ENCODE measurements around the gene KLK8. TPM values are rescaled to one million over a fixed set of nuclear protein-coding genes. Genes with fewer than 3 reads are reported as not detected.

Gene KLK8
- total and polyA plus RNA-seq, 4 donors, result not detected

DNA sequence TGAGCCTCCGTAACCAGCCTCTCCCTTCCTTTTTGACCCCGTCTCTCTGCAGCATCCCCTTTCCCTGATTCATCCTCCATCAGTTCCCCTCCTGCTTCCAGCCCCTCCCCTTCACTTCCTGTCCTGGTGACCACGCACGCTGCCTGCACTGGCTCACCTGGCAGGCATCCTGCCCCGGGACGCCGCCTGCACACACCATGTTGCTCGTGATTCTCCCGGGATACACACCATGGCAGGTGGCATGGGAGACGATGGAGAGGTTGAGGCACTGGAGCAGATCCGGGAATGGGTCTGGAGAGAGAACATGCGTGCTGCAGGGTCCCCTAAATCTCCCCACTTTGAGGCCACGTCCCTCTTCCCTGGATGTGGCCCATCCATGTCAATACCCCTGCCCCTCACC lies 29.2 kb upstream of the KLK8 start:
- Histone ChIP-seq H3K27ac (ENCODE audit: low read depth in 1 of 2, low read length in 2 of 2) (no peak overlapping the region), H3K9ac (ENCODE audit: low read depth in 1 of 2, low read length in 2 of 2) (no peak overlapping the region), H3K9me3 (ENCODE audit: control insufficient read depth in 4 of 4, low read length in 3 of 4) (peaks cover 0 to 3% (median 0%) of the 10 kb centered on the region in 4 donors), H3K27me3 (ENCODE audit: control insufficient read depth in 4 of 4, insufficient read depth in 4 of 4, low read length in 3 of 4) (peaks cover 0 to 4% (median 0%) of the 10 kb centered on the region in 4 donors), H3K4me1 (ENCODE audit: control insufficient read depth in 4 of 4, insufficient read depth in 4 of 4, low read length in 3 of 4) (no peaks in the 10 kb centered on the region), H3K36me3 (ENCODE audit: control insufficient read depth in 4 of 4, insufficient read depth in 3 of 4, low read depth in 1 of 4, low read length in 3 of 4) (no peaks in the 10 kb centered on the region), H3K4me3 (ENCODE audit: low read depth in 1 of 3, low read length in 3 of 3) (no peak overlapping the region)
- DNase-seq (ENCODE audit: low spot score), result no peak
- WGBS, result 82% methylated on average over 13 of the region's 13 CpGs
- TF ChIP-seq RAD21 (IDR thresholded peaks at IDR 0.05) (no peak), JUND (IDR thresholded peaks at IDR 0.05) (no peak)

DNA sequence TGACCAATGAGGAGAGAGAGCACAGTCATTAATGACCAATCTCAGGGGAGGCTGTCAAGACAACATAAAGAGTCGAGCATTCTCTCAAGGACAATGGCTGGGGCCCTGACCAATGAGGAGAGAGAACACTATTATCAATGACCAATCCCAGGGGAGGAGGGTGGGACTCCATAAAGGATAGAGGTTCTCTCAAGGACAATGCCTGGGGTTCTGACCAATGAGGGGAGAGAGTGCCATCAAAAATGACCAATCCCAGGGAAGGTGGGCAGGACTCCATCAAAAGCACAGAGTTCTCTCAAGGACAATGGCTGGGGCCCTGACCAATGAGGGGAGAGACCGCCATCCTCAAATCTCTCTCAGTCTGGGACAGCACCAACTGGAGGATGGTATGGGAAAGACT lies 28.3 kb upstream of the KLK8 start:
- Histone ChIP-seq H3K4me3 (ENCODE audit: low read depth in 1 of 3, low read length in 3 of 3) (no peak overlapping the region), H3K27ac (ENCODE audit: low read depth in 1 of 2, low read length in 2 of 2) (no peak overlapping the region), H3K9me3 (ENCODE audit: control insufficient read depth in 4 of 4, low read length in 3 of 4) (peaks cover 0 to 3% (median 0%) of the 10 kb centered on the region in 4 donors), H3K4me1 (ENCODE audit: control insufficient read depth in 4 of 4, insufficient read depth in 4 of 4, low read length in 3 of 4) (no peaks in the 10 kb centered on the region), H3K9ac (ENCODE audit: low read depth in 1 of 2, low read length in 2 of 2) (no peak overlapping the region), H3K27me3 (ENCODE audit: control insufficient read depth in 4 of 4, insufficient read depth in 4 of 4, low read length in 3 of 4) (peaks cover 0 to 4% (median 0%) of the 10 kb centered on the region in 4 donors), H3K36me3 (ENCODE audit: control insufficient read depth in 4 of 4, insufficient read depth in 3 of 4, low read depth in 1 of 4, low read length in 3 of 4) (no peaks in the 10 kb centered on the region)
- 89% methylated on average over 2 of the region's 2 CpGs for WGBS
- DNase-seq (ENCODE audit: low spot score), result no peak
- no peak for TF ChIP-seq HNF4A (conservative IDR thresholded peaks at IDR 0.05)
- no peak for TF ChIP-seq FOXA1 (IDR thresholded peaks at IDR 0.05)
- TF ChIP-seq YY1 (IDR thresholded peaks at IDR 0.05), result no peak

- no peak overlapping the region for H3K4me3 ChIP-seq (ENCODE audit: low read depth in 1 of 3, low read length in 3 of 3)
- H3K9me3 ChIP-seq (ENCODE audit: control insufficient read depth in 4 of 4, low read length in 3 of 4), result peaks cover 0 to 3% (median 0%) of the 10 kb centered on the region in 4 donors
- TF ChIP-seq ZBTB33 (IDR thresholded peaks at IDR 0.05) (no peak), GABPA (IDR thresholded peaks at IDR 0.05 in 1 of 2, conservative IDR thresholded peaks at IDR 0.05 in 1 of 2) (no peak), RXRA (IDR thresholded peaks at IDR 0.05) (no peak), EGR1 (IDR thresholded peaks at IDR 0.05; ENCODE audit: low read depth in 2 of 2) (no peak), SP1 (IDR thresholded peaks at IDR 0.05) (no peak), FOXA2 (IDR thresholded peaks at IDR 0.05) (no peak), FOXA1 (IDR thresholded peaks at IDR 0.05) (no peak), HNF4G (IDR thresholded peaks at IDR 0.05) (no peak), CTCF (IDR thresholded peaks at IDR 0.05; ENCODE audit: low read depth, low read length, missing input control) (no peak), NR2F2 (IDR thresholded peaks at IDR 0.05) (no peak), JUND (IDR thresholded peaks at IDR 0.05) (no peak)
- TF ChIP-seq, protein P1, sequence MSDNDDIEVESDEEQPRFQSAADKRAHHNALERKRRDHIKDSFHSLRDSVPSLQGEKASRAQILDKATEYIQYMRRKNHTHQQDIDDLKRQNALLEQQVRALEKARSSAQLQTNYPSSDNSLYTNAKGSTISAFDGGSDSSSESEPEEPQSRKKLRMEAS (IDR thresholded peaks at IDR 0.05), result no peak
- TF ChIP-seq, protein P2, sequence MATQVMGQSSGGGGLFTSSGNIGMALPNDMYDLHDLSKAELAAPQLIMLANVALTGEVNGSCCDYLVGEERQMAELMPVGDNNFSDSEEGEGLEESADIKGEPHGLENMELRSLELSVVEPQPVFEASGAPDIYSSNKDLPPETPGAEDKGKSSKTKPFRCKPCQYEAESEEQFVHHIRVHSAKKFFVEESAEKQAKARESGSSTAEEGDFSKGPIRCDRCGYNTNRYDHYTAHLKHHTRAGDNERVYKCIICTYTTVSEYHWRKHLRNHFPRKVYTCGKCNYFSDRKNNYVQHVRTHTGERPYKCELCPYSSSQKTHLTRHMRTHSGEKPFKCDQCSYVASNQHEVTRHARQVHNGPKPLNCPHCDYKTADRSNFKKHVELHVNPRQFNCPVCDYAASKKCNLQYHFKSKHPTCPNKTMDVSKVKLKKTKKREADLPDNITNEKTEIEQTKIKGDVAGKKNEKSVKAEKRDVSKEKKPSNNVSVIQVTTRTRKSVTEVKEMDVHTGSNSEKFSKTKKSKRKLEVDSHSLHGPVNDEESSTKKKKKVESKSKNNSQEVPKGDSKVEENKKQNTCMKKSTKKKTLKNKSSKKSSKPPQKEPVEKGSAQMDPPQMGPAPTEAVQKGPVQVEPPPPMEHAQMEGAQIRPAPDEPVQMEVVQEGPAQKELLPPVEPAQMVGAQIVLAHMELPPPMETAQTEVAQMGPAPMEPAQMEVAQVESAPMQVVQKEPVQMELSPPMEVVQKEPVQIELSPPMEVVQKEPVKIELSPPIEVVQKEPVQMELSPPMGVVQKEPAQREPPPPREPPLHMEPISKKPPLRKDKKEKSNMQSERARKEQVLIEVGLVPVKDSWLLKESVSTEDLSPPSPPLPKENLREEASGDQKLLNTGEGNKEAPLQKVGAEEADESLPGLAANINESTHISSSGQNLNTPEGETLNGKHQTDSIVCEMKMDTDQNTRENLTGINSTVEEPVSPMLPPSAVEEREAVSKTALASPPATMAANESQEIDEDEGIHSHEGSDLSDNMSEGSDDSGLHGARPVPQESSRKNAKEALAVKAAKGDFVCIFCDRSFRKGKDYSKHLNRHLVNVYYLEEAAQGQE (IDR thresholded peaks at IDR 0.05), result no peak
- TF ChIP-seq, protein P3, sequence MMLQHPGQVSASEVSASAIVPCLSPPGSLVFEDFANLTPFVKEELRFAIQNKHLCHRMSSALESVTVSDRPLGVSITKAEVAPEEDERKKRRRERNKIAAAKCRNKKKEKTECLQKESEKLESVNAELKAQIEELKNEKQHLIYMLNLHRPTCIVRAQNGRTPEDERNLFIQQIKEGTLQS (IDR thresholded peaks at IDR 0.05), result no peak
- no peak overlapping the region for H3K27ac ChIP-seq (ENCODE audit: low read depth in 1 of 2, low read length in 2 of 2)
- no peak overlapping the region for H3K9ac ChIP-seq (ENCODE audit: low read depth in 1 of 2, low read length in 2 of 2)
- no peak for DNase-seq (ENCODE audit: low spot score)
- WGBS, result 54% methylated on average over 5 of the region's 5 CpGs
- H3K4me1 ChIP-seq (ENCODE audit: control insufficient read depth in 4 of 4, insufficient read depth in 4 of 4, low read length in 3 of 4), result no peaks in the 10 kb centered on the region
- peaks cover 0 to 8% (median 0%) of the 10 kb centered on the region in 4 donors for H3K27me3 ChIP-seq (ENCODE audit: control insufficient read depth in 4 of 4, insufficient read depth in 4 of 4, low read length in 3 of 4)
- H3K36me3 ChIP-seq (ENCODE audit: control insufficient read depth in 4 of 4, insufficient read depth in 3 of 4, low read depth in 1 of 4, low read length in 3 of 4), result no peaks in the 10 kb centered on the region
Measured at GRCh38 chr19:51027873-51028272, 26.5 kb upstream of the KLK8 start.

Data from liver (tissue), 9 donors.